H9 (cell line): ENCODE results near the gene SH3RF2. TPM values are rescaled to one million over a fixed set of nuclear protein-coding genes. Genes with fewer than 3 reads are reported as not detected.

Source experiments
- DNase-seq: peaks from one replicate; pipeline ENCODE4 v3.0.0-alpha.2; 2017
- H2AFZ ChIP-seq: one replicate; pipeline ENCODE4 v1.6.1; 2013; ENCODE audit warnings: mild to moderate bottlenecking, low read length, control low read depth, moderate library complexity
- H2AK5ac ChIP-seq: 2 replicates; pipeline ENCODE4 v1.6.1; 2013; ENCODE audit warnings: low read length, control low read depth, mixed read lengths; ENCODE audit not compliant: insufficient read length
- H2BK120ac ChIP-seq: one replicate; pipeline ENCODE4 v1.6.1; 2013; ENCODE audit warnings: low read depth, mild to moderate bottlenecking, low read length, control low read depth, inconsistent platforms; ENCODE audit not compliant: poor library complexity, severe bottlenecking
- H2BK12ac ChIP-seq: 2 replicates; pipeline ENCODE4 v1.6.1; 2013; ENCODE audit warnings: low read length, control low read depth, mixed read lengths, low read depth; ENCODE audit not compliant: insufficient read length
- H2BK15ac ChIP-seq: 2 replicates; pipeline ENCODE4 v1.6.1; 2013; ENCODE audit warnings: low read depth, low read length, control low read depth
- H2BK20ac ChIP-seq: one replicate; pipeline ENCODE4 v1.6.1; 2013; ENCODE audit warnings: low read depth, mild to moderate bottlenecking, low read length, control low read depth, inconsistent platforms; ENCODE audit not compliant: poor library complexity, severe bottlenecking
- H2BK5ac ChIP-seq: 2 replicates; pipeline ENCODE4 v1.6.1; 2013; ENCODE audit warnings: low read length, control low read depth, mixed read lengths; ENCODE audit not compliant: insufficient read length
- H3K14ac ChIP-seq: 2 replicates; pipeline ENCODE4 v1.6.1; 2013; ENCODE audit warnings: low read length, control low read depth; ENCODE audit not compliant: insufficient read depth
- H3K18ac ChIP-seq: 2 replicates; pipeline ENCODE4 v1.6.1; 2013; ENCODE audit warnings: low read depth, mild to moderate bottlenecking, mixed read lengths, low read length, control low read depth; ENCODE audit not compliant: insufficient read length
- H3K23ac ChIP-seq: 2 replicates; pipeline ENCODE4 v1.6.1; 2013; ENCODE audit warnings: low read length, control low read depth, mixed read lengths, low read depth; ENCODE audit not compliant: insufficient read length
- H3K23me2 ChIP-seq: 2 replicates; pipeline ENCODE4 v1.6.1; 2013; ENCODE audit warnings: low read depth, mild to moderate bottlenecking, mixed read lengths, low read length, control low read depth; ENCODE audit not compliant: insufficient read length, poor library complexity, severe bottlenecking
- H3K27ac ChIP-seq: 2 replicates; pipeline ENCODE4 v1.5.1; 2013; ENCODE audit warnings: low read length, control low read depth, mixed read lengths, low read depth; ENCODE audit not compliant: insufficient read length
- H3K27me3 ChIP-seq: 2 replicates; pipeline ENCODE4 v1.6.1; 2013; ENCODE audit warnings: low read length, control low read depth, inconsistent platforms; ENCODE audit not compliant: insufficient read depth
- H3K4ac ChIP-seq: 2 replicates; pipeline ENCODE4 v1.6.1; 2013; ENCODE audit warnings: low read depth, mild to moderate bottlenecking, control low read depth, inconsistent platforms, low read length, moderate library complexity
- H3K4me1 ChIP-seq: 2 replicates; pipeline ENCODE4 v1.6.1; 2013; ENCODE audit warnings: low read length, control low read depth, inconsistent platforms; ENCODE audit not compliant: insufficient read depth
- H3K4me2 ChIP-seq: 2 replicates; pipeline ENCODE4 v1.6.1; 2013; ENCODE audit warnings: low read length, control low read depth, mixed read lengths; ENCODE audit not compliant: insufficient read length, insufficient read depth
- H3K56ac ChIP-seq: 2 replicates; pipeline ENCODE4 v1.6.1; 2013; ENCODE audit warnings: low read depth, mild to moderate bottlenecking, mixed read lengths, low read length, control low read depth; ENCODE audit not compliant: insufficient read length
- H3K79me1 ChIP-seq: 2 replicates; pipeline ENCODE4 v1.6.1; 2013; ENCODE audit warnings: low read depth, mild to moderate bottlenecking, moderate library complexity, low read length, control low read depth, inconsistent platforms; ENCODE audit not compliant: insufficient read depth, poor library complexity, severe bottlenecking
- H3K79me2 ChIP-seq: 2 replicates; pipeline ENCODE4 v1.6.1; 2013; ENCODE audit warnings: low read length, control low read depth, inconsistent platforms; ENCODE audit not compliant: insufficient read depth
- H3K9ac ChIP-seq: 2 replicates; pipeline ENCODE4 v1.6.1; 2013; ENCODE audit warnings: low read length, control low read depth, mixed read lengths; ENCODE audit not compliant: insufficient read length; ENCODE audit errors: extremely low read depth
- H3K9me3 ChIP-seq: one replicate; pipeline ENCODE4 v1.6.1; 2013; ENCODE audit warnings: low read depth, low read length, inconsistent platforms; ENCODE audit not compliant: control insufficient read depth
- H3T11ph ChIP-seq: one replicate; pipeline ENCODE4 v1.6.1; 2013; ENCODE audit warnings: mild to moderate bottlenecking, low read length, control low read depth, inconsistent platforms
- H4K20me1 ChIP-seq: one replicate; pipeline ENCODE4 v1.6.1; 2013; ENCODE audit not compliant: control insufficient read depth, insufficient read length, insufficient read depth
- H4K5ac ChIP-seq: 2 replicates; pipeline ENCODE4 v1.6.1; 2013; ENCODE audit warnings: low read depth, mild to moderate bottlenecking, mixed read lengths, low read length, control low read depth; ENCODE audit not compliant: insufficient read length
- H4K8ac ChIP-seq: replicated peaks from 2 replicates; pipeline ENCODE4 v1.6.1; 2013; ENCODE audit warnings: low read length, control low read depth, mixed read lengths, low read depth; ENCODE audit not compliant: insufficient read length
- H4K91ac ChIP-seq: 2 replicates; pipeline ENCODE4 v1.6.1; 2013; ENCODE audit warnings: low read depth, mild to moderate bottlenecking, moderate library complexity, mixed read lengths, low read length, control low read depth; ENCODE audit not compliant: insufficient read length
- H3K27ac Mint-ChIP-seq, 3 experiments: 2 replicates in 2 of 3; 3 replicates in 1 of 3; pipeline ENCODE4 v1.8.0; 2020 to 2021; ENCODE audit warnings: mixed read lengths in 3 of 3, mild to moderate bottlenecking in 1 of 3, moderate library complexity in 1 of 3
- H3K27me3 Mint-ChIP-seq: 2 replicates; pipeline ENCODE4 v1.8.0; 2021; ENCODE audit warnings: low read depth, mild to moderate bottlenecking, moderate library complexity, mixed read lengths
- H3K36me3 Mint-ChIP-seq, 3 experiments: 2 replicates in 2 of 3; 3 replicates in 1 of 3; pipeline ENCODE4 v1.8.0; 2020 to 2021; ENCODE audit warnings: low read depth in 3 of 3, mixed read lengths in 3 of 3; ENCODE audit not compliant: insufficient read depth in 1 of 3
- H3K4me1 Mint-ChIP-seq, 2 experiments: 2 replicates each; pipeline ENCODE4 v1.8.0; 2020; ENCODE audit warnings: mixed read lengths in 2 of 2
- H3K4me3 Mint-ChIP-seq, 2 experiments: 2 replicates in 1 of 2; 3 replicates in 1 of 2; pipeline ENCODE4 v1.8.0; 2020 to 2021; ENCODE audit warnings: mild to moderate bottlenecking in 2 of 2, mixed read lengths in 2 of 2, moderate library complexity in 1 of 2
- H3K9me3 Mint-ChIP-seq, 2 experiments: 2 replicates in 1 of 2; 3 replicates in 1 of 2; pipeline ENCODE4 v1.8.0; 2020; ENCODE audit warnings: mild to moderate bottlenecking in 2 of 2, mixed read lengths in 2 of 2, moderate library complexity in 1 of 2
- CTCF ChIP-seq: fragments of 200-600 bp; sonication (generic); conservative IDR thresholded peaks from 3 replicates; pipeline ENCODE4 v1.8.0; 2021; ENCODE audit warnings: antibody characterized with exemption, mild to moderate bottlenecking
- WGBS: extraction: QIAGEN DNeasy Blood & Tissue Kit; methylation state at CpG from one replicate; pipeline ENCODE4 v1.1.7; 2013; ENCODE audit warnings: missing lambda C conversion rate, low lambda C conversion rate, mixed read lengths; ENCODE audit not compliant: insufficient read length; ENCODE audit errors: extremely low coverage; 5-methylcytosine and 5-hydroxymethylcytosine counted together
- total RNA-seq: library from RNA; stranded (reverse); gene quantifications from 2 replicates; pipeline ENCODE4 v1.2.1, GENCODE V29; 2021

The SH3RF2 gene
- total RNA-seq, 1 experiment from 2014 or later = 0.66 TPM

GRCh38 chr5:146032911-146033310 lies 96.5 kb downstream of the SH3RF2 start:
- Mint-ChIP-seq H3K9me3 (no peaks in the 10 kb centered on the region; a peak in 1 of 5 replicates), H3K4me3 (no peak overlapping the region), H3K27me3 (peaks cover 3% of the 10 kb centered on the region; the same call in 1 of the 2 replicates), H3K27ac (no peak overlapping the region), H3K4me1 (peaks cover 13 to 21% of the 10 kb centered on the region in 2 experiments), H3K36me3 (no peaks in the 10 kb centered on the region)
- Histone ChIP-seq H2BK15ac (no peak overlapping the region), H3K23me2 (no peaks in the 10 kb centered on the region), H3K27me3 (no peaks in the 10 kb centered on the region), H4K20me1 (no peaks in the 10 kb centered on the region), H2AK5ac (no peak overlapping the region), H3K79me2 (no peaks in the 10 kb centered on the region), H2BK12ac (no peak overlapping the region), H3K18ac (no peak overlapping the region), H3T11ph (no peak overlapping the region), H3K4me1 (no peaks in the 10 kb centered on the region), H3K9me3 (no peaks in the 10 kb centered on the region), H2BK20ac (no peak overlapping the region), H3K23ac (no peak overlapping the region), H4K8ac (no peak overlapping the region), H3K56ac (no peak overlapping the region), H3K4me2 (no peak overlapping the region), H3K9ac (no peak overlapping the region), H3K79me1 (no peaks in the 10 kb centered on the region), H4K5ac (no peak overlapping the region), H3K4ac (no peak overlapping the region), H4K91ac (no peak overlapping the region), H2BK5ac (no peak overlapping the region), H3K27ac (no peak overlapping the region), H2BK120ac (no peak overlapping the region), H3K14ac (no peak overlapping the region), H2AFZ (no peak overlapping the region)
- no peak for TF ChIP-seq CTCF
- no peak for DNase-seq
- WGBS = no CpG with 5 or more reads among the region's 3 CpGs
